Stimulated activated naive B cell treated with anti-CD40 and anti-IgM and Interleukin-4, amounts not matched to agents 10 μg/mL and 1 μg/mL and 100 μg/mL, for 72 hours (primary cell): Measurements from ENCODE around the gene TNFAIP8L3.
"Not testable (repeated sequence)": the region's sequence is repeated elsewhere in the genome, so short reads cannot be mapped to it uniquely, and the experiment has no call there.

ENCODE experiments used
- ATAC-seq, 2 donors: fragments of 150-1000 bp; cut with Tn5 transposase; replicated peaks; 2 replicates each; pipeline ENCODE4 v1.10.0; 2021; ENCODE audit warnings: moderate library complexity in 1 of 2
- DNase-seq: peaks from one replicate; pipeline ENCODE4 v3.0.0; 2021
- H3K27ac Mint-ChIP-seq: one replicate; pipeline ENCODE4 v1.8.0; 2022; ENCODE audit warnings: mild to moderate bottlenecking, mixed read lengths
- H3K27me3 Mint-ChIP-seq, 2 donors: one replicate each; pipeline ENCODE4 v1.8.0; 2022; ENCODE audit warnings: mixed read lengths in 2 of 2
- H3K36me3 Mint-ChIP-seq, 2 donors: one replicate each; pipeline ENCODE4 v1.8.0; 2022; ENCODE audit warnings: mixed read lengths in 2 of 2, mild to moderate bottlenecking in 1 of 2
- H3K4me1 Mint-ChIP-seq, 2 donors: one replicate each; pipeline ENCODE4 v1.8.0; 2022; ENCODE audit warnings: mixed read lengths in 2 of 2, mild to moderate bottlenecking in 1 of 2
- H3K4me3 Mint-ChIP-seq, 2 donors: one replicate each; pipeline ENCODE4 v1.8.0; 2022; ENCODE audit warnings: mild to moderate bottlenecking in 2 of 2, mixed read lengths in 2 of 2, moderate library complexity in 1 of 2
- H3K9me3 Mint-ChIP-seq, 2 donors: one replicate each; pipeline ENCODE4 v1.8.0; 2022; ENCODE audit warnings: mixed read lengths in 2 of 2, mild to moderate bottlenecking in 1 of 2

The TNFAIP8L3 gene

DNA sequence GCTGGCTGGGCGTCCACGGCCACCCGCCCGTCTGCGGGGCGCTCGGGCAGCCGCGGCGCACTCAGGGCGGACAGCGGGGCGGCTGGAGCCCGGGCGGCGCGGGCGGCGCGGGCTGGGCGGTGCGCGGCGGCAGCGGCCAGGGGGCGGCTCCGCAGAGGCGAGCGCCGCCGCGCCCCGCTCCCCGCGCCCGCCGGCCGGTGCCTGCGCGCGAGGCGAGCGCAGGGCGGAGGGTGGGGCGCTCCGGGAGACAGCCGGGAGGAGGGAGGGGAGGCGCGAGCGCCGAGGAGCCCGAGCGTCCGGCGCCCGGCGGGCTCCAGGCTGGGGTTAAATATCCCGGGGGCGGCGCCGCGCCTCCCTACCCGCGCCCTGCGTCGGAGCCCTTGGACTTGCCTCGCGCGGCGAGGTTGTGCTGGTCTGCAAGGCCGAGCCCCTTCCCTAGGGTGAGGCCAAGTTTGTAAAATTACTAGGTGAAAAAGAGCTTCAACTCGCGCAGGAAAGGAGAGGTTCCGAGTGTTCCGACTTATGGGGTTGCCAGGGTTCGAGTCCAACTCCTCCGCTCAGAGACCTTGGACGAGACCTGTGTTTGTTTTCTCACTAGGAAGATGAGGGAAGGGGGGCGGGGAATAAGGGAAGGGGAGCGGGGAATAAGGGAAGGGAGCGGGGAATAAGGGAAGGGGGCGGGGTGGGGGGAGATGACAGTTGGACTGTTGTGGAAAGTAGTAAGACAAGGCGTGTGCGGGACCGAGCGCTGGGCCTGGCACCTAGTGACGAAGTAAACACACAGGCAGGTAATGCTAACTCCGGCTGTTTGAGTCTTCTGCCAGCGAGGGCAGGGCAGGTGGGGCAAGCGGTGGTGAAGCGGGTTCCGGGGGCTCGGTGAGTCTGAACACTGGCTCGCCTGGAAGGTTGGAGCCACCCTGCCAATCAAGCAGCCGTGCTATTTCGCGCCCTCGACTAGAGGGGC lies at the start of gene TNFAIP8L3:
Gene TNFAIP8L3, minus strand, starts transcription at position 301 of the 964 bp plus-strand sequence. CDS start 311 bp downstream, outside the sequence.
- Mint-ChIP-seq H3K36me3 (no peaks in the 10 kb centered on the region), H3K27ac (no peak within 1 kb of the TSS), H3K9me3 (no peaks in the 10 kb centered on the region), H3K4me1 (peaks cover 10 to 33% of the 10 kb centered on the region in 2 donors), H3K4me3 (peak within 1 kb of the TSS; percentile 69 to 76), H3K27me3 (peaks cover 60 to 80% of the 10 kb centered on the region in 2 donors)
- DNase-seq (no peak), ATAC-seq (peak; percentile 10 to 12)

- no peak overlapping the region for H3K27ac Mint-ChIP-seq
- no peak overlapping the region for H3K4me3 Mint-ChIP-seq
- H3K4me1 Mint-ChIP-seq = no peaks in the 10 kb centered on the region
- no peak for DNase-seq
- no peak for ATAC-seq
- H3K36me3 Mint-ChIP-seq = no peaks in the 10 kb centered on the region
- peaks cover 16 to 19% of the 10 kb centered on the region in 2 donors for H3K27me3 Mint-ChIP-seq
- peaks cover 6 to 11% of the 10 kb centered on the region in 2 donors for H3K9me3 Mint-ChIP-seq
Measured at GRCh38 chr15:51144021-51144532, 49.4 kb upstream of the TNFAIP8L3 start.

DNA sequence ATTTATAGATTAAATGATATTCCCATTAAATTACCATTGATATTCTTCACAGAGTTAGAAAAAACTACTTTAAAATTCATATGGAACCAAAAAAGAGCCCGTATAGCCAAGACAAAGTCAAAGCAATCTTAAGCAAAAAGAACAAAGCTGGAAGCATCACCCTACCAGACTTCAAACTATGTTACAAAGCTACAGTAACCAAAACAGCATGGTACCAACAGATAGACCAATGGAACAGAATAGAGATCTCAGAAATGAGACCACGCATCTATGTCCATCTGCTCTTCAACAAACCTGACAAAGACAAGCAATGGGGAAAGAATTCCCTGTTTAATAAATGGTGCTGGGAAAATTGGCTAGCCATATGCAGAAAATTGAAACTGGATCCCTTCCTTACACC lies 45.6 kb upstream of the TNFAIP8L3 start:
- H3K4me1 Mint-ChIP-seq, H3K36me3 Mint-ChIP-seq, DNase-seq, H3K27ac Mint-ChIP-seq, H3K4me3 Mint-ChIP-seq, ATAC-seq: not testable (repeated sequence)
- Mint-ChIP-seq H3K27me3 (peaks cover 7 to 26% of the 10 kb centered on the region in 2 donors), H3K9me3 (peaks cover 6 to 11% of the 10 kb centered on the region in 2 donors)

GRCh38 chr15:51139091-51139490 lies 44.4 kb upstream of the TNFAIP8L3 start:
- Mint-ChIP-seq H3K4me1 (no peaks in the 10 kb centered on the region), H3K36me3 (no peaks in the 10 kb centered on the region), H3K27me3 (peaks cover 3 to 22% of the 10 kb centered on the region in 2 donors), H3K4me3 (no peak overlapping the region), H3K9me3 (peaks cover 6 to 11% of the 10 kb centered on the region in 2 donors), H3K27ac (no peak overlapping the region)
- ATAC-seq (no peak), DNase-seq (no peak)

DNA sequence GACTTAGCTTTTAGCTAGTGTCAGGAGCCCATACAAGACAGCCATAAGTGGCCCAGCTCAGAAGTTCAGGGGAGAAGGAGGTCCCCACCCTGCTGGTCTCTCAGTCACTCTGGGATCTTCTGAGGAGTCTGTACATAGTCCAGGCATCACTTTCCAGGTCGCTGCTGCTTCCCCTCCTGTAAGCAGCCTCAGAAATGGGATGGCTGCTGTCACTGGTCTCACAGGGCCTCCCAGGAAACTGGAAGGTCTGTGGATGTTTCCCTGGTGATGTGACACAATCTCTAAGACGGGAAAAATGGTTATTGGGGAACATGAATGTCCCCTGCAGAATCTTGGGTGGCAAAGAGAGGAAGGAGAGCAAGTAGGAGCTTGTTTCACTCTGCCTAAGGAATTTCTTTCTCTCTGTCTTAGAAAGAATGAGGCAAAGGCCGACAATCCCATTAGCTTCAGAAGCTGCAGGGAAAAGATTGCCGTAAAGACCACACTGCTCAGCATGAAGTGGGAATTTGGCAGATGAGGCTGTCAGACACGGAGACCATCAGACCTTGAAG lies 43.2 kb upstream of the TNFAIP8L3 start:
- Mint-ChIP-seq H3K9me3 (peaks cover 6 to 11% of the 10 kb centered on the region in 2 donors), H3K27me3 (peaks cover 0 to 22% of the 10 kb centered on the region in 2 donors), H3K4me3 (no peak overlapping the region), H3K27ac (no peak overlapping the region), H3K36me3 (no peaks in the 10 kb centered on the region), H3K4me1 (no peaks in the 10 kb centered on the region)
- ATAC-seq = no peak
- no peak for DNase-seq

DNA sequence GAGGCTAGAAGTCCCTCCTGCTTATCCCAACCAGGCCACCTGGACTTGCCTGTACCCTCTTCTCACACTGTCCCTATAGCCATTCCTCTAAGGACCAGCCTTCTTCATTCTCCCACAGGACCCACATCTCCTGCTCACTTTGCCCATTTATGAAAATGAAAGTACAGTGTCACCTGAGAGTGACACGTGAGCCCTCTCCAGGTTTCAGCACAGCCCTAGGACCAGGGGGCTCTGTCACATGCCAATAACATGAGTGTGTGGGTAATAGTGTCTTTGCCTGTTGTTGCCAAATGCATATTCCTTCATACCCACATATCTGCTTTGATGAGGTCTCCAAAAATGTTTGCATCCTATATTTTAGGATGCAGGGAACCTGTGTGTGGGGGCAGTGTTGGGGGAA lies 42.3 kb upstream of the TNFAIP8L3 start:
- DNase-seq (no peak), ATAC-seq (no peak)
- no peaks in the 10 kb centered on the region for H3K36me3 Mint-ChIP-seq
- peaks cover 0 to 25% of the 10 kb centered on the region in 2 donors for H3K27me3 Mint-ChIP-seq
- H3K4me3 Mint-ChIP-seq = no peak overlapping the region
- H3K4me1 Mint-ChIP-seq = no peaks in the 10 kb centered on the region
- peaks cover 6 to 11% of the 10 kb centered on the region in 2 donors for H3K9me3 Mint-ChIP-seq
- H3K27ac Mint-ChIP-seq = no peak overlapping the region

DNA sequence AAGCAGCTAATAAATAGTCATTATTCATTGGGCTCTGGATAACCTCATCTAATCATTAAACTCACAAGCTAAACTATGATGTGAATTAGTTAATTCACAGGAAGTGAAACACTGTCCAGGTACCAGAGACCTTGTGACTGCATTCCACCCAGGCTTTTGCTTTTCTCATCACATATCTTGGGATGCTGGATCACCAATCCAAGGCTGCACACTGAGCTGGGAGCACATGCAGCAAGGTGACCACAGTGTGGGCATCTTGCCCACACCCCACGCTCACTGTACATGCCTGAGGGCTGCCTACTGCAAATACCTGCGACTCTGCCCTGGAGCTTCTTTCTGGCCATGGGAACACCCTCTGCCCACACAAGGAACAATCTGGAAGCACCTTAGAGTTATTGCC lies 40.6 kb upstream of the TNFAIP8L3 start:
- Mint-ChIP-seq H3K4me1 (no peaks in the 10 kb centered on the region), H3K4me3 (no peak overlapping the region), H3K27me3 (peaks cover under 1 to 20% of the 10 kb centered on the region in 2 donors), H3K27ac (no peak overlapping the region), H3K36me3 (no peaks in the 10 kb centered on the region), H3K9me3 (peaks cover 0 to 3% of the 10 kb centered on the region in 2 donors)
- DNase-seq = no peak
- no peak for ATAC-seq

DNA sequence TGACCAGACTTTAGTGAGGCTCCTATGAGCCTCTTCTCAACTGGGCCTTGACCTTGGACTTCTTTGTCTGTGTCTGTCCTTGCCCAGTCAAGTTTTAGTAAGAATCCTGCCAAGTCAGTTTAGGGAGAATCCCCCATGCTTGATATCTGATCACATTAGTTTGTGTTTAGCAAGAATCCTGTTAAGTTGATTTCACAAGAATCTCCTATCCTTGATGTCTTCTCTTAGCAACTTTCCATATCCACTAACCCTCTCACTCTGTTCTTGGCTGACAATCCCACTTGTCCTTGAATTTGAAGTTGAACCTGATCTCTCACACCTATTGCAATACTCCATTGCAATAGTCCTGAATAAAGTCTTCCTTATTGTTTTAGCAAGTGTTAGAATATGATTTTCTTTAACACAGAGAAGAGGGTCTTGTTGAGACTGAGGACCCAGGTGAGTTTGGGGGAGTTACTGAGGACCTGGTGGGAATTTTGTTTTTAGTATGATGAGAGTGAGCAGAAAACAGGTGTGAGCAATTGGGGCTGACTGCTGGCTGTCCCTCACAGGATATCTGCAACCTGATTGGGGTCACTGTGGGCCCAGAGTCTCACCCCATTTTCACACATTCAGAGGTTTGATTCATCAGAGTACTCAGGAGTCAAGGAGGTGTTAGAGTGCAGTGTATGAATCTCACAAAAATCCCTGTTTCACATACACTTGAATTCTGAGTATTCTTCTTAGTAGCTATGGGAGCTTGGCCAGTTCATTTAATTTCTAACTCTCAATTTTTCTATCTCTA lies 39.9 kb upstream of the TNFAIP8L3 start:
- DNase-seq = no peak
- H3K4me3 Mint-ChIP-seq = no peak overlapping the region
- no peaks in the 10 kb centered on the region for H3K4me1 Mint-ChIP-seq
- peaks cover 0 to 2% of the 10 kb centered on the region in 2 donors for H3K9me3 Mint-ChIP-seq
- peaks cover 4 to 19% of the 10 kb centered on the region in 2 donors for H3K27me3 Mint-ChIP-seq
- H3K36me3 Mint-ChIP-seq = no peaks in the 10 kb centered on the region
- no peak for ATAC-seq
- H3K27ac Mint-ChIP-seq = no peak overlapping the region

GRCh38 chr15:51133140-51133765 lies 38.5 kb upstream of the TNFAIP8L3 start:
- H3K4me3 Mint-ChIP-seq = no peak overlapping the region
- H3K4me1 Mint-ChIP-seq = no peaks in the 10 kb centered on the region
- ATAC-seq (no peak), DNase-seq (no peak)
- H3K27ac Mint-ChIP-seq = no peak overlapping the region
- no peaks in the 10 kb centered on the region for H3K9me3 Mint-ChIP-seq
- H3K36me3 Mint-ChIP-seq = no peaks in the 10 kb centered on the region
- H3K27me3 Mint-ChIP-seq = peaks cover 4 to 16% of the 10 kb centered on the region in 2 donors

- Mint-ChIP-seq H3K27me3 (peaks cover 4 to 16% of the 10 kb centered on the region in 2 donors), H3K27ac (no peak overlapping the region), H3K9me3 (no peaks in the 10 kb centered on the region), H3K4me3 (no peak overlapping the region), H3K4me1 (no peaks in the 10 kb centered on the region), H3K36me3 (no peaks in the 10 kb centered on the region)
- ATAC-seq = no peak
- no peak for DNase-seq
Measured at GRCh38 chr15:51132384-51133139, 37.9 kb upstream of the TNFAIP8L3 start.

DNA sequence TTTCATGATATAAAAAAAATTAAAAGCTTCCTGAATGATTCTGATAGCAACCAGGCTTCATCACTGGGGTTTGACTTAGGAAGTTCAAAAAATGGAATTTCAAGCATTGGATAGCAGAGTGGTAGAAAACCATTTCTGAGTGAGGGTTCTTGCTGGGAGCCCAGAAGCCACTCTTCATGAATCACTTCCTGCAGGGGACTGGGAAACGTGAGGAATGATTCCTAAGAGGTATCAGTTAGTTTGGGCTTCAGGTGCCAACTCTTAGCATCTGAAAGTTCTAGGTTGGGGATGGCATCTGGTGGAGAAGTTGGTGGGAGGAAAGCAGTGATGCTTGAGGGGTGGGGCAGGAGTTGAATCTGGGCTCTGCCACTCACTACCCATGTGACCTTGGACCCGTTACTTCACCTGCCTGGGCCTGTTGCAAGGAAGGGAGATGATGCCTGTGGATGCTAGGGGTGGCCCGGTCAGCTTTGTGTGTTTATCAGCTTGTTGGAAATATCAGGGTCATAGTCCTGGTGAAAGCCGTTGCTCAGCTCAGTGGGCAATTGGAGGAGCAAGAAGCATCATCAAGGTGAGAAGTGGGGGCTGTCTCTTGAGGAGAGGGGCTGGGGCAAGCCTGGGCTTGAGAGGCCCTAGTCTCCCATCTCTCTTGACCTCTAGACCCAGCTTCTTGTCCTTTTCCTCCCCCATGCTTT lies 37.0 kb upstream of the TNFAIP8L3 start:
- DNase-seq (no peak), ATAC-seq (no peak)
- H3K27ac Mint-ChIP-seq = no peak overlapping the region
- no peak overlapping the region for H3K4me3 Mint-ChIP-seq
- no peaks in the 10 kb centered on the region for H3K4me1 Mint-ChIP-seq
- H3K9me3 Mint-ChIP-seq = no peaks in the 10 kb centered on the region
- H3K36me3 Mint-ChIP-seq = no peaks in the 10 kb centered on the region
- H3K27me3 Mint-ChIP-seq = peaks cover 5 to 12% of the 10 kb centered on the region in 2 donors

DNA sequence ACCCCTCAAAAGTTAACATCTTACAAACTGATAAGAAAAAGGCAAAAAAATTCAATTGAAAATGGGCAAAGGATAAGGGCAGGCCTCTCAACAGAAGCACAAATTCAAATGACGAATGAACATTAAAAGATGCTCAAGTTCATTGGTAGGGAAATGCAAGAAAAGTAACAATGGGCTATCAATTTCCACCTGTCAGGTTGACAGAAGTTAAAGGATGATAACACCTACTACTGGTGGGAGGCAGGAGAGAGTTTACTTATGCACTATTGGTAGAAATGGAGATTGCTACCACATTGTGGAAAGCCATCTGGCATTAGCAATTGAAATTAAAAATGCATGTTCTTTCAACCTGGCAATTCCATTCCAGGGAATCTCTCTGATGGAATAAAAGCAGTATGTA lies 35.6 kb upstream of the TNFAIP8L3 start:
- Mint-ChIP-seq H3K4me3 (no peak overlapping the region), H3K27me3 (peaks cover 14% of the 10 kb centered on the region in 2 donors), H3K27ac (no peak overlapping the region), H3K4me1 (no peaks in the 10 kb centered on the region), H3K9me3 (no peaks in the 10 kb centered on the region), H3K36me3 (no peaks in the 10 kb centered on the region)
- no peak for DNase-seq
- no peak for ATAC-seq
